Left lung (tissue), 10 donors: ENCODE results near the gene NR2F2. TPM values are rescaled to one million over a fixed set of nuclear protein-coding genes. Genes with fewer than 3 reads are reported as not detected.

ENCODE experiments used
- ATAC-seq: fragments of 200-7000 bp; cut with Tn5 transposase; one replicate; pipeline ENCODE4 v1.9.1; 2020; ENCODE audit warnings: moderate library complexity
- DNase-seq, 4 donors: peaks; one replicate each; pipeline ENCODE4 v3.0.0-alpha.2; 2013 to 2020
- H3K27ac ChIP-seq, 2 donors: fragments of 200-600 bp; sonication (generic) in 1 of 2; one replicate each; pipeline versions ENCODE4 v1.5.0 to v1.8.0; 2020 to 2021
- H3K27me3 ChIP-seq, 2 donors: fragments of 200-600 bp; sonication (generic) in 1 of 2; one replicate each; pipeline versions ENCODE4 v1.5.0 to v1.8.0; 2020 to 2021
- H3K36me3 ChIP-seq, 2 donors: fragments of 200-600 bp; sonication (generic) in 1 of 2; one replicate each; pipeline versions ENCODE4 v1.5.0 to v1.8.0; 2020 to 2021
- H3K4me1 ChIP-seq, 2 donors: fragments of 200-600 bp; one replicate each; pipeline ENCODE4 v1.8.0; 2021
- H3K4me3 ChIP-seq, 2 donors: fragments of 200-600 bp; sonication (generic) in 1 of 2; one replicate each; pipeline versions ENCODE4 v1.5.0 to v1.8.0; 2020 to 2021; ENCODE audit warnings: mild to moderate bottlenecking in 1 of 2
- H3K9me3 ChIP-seq, 2 donors: fragments of 200-600 bp; sonication (generic) in 1 of 2; one replicate each; pipeline versions ENCODE4 v1.5.0 to v1.8.0; 2020 to 2021
- intact Hi-C, 2 donors: fragments of 100-400 bp; cut with DNase I; formaldehyde crosslinking; loops; one replicate each; pipeline versions ENCODE4 v1.11.2 to v1.14.2; 2022
- polyA plus RNA-seq, 6 donors: library from polyadenylated mRNA; unstranded; fragments of 120-200 nt; gene quantifications; one replicate each; pipeline ENCODE4 v1.2.1, GENCODE V29; 2013; ENCODE audit not compliant: insufficient read length in 6 of 6
- total RNA-seq, 2 donors: library from RNA; stranded (reverse); fragmentation: NEBNext Ultra II Directional; extraction: Animal tissue kit (Norgen Biotek cat#: 25700); gene quantifications; one replicate each; pipeline ENCODE4 v1.2.1, GENCODE V29; 2021
- TF ChIP-seq, protein P1 (sequence below), 2 donors: fragments of 200-600 bp; sonication (generic) in 1 of 2; IDR thresholded peaks; one replicate each; pipeline versions ENCODE4 v1.5.0 to v1.8.0; 2021; ENCODE audit warnings: antibody characterized with exemption in 2 of 2
- donor health status: DM: no; HTN: yes; CAD: no.
- donor health status: DM: no; HTN: no; CAD: no.

Gene NR2F2
- total and polyA plus RNA-seq, 8 donors: 53.4 to 168 (median 149) TPM

DNA sequence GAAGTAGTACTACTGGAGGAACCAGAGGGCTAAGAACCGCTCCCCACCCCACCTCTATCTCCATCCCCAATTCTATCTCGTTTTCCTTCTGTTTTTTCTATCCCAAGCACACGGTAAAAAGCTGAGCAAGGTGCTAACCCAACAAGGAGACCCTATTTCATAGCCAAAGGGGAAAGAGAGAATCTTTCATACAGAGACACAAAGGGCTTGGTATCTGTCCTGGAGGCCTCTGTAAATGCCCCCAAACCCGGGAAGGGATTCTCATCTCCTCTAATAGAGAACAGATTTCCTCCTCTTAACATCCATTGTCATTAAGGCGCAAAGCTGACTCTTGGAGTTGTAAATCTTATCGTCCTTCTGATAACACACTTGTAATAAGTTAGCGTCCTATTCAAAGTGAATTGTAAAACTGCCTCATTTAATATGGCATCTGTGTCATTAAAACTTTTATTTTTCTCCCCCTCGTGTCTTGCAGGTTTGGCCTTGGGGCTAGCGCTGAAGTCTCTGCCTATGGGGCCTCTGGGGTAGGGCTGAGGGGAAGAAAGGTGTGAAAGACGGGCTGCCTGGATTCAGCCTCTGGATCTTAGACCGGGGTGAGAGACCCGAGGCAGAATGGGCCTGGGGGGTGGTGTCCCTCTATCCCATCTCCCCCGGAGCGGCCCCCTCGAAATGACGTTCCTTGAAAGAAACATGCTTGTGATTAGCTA is 12.1 kb downstream of the NR2F2 start:
- intact Hi-C loops: no loop called here

DNA sequence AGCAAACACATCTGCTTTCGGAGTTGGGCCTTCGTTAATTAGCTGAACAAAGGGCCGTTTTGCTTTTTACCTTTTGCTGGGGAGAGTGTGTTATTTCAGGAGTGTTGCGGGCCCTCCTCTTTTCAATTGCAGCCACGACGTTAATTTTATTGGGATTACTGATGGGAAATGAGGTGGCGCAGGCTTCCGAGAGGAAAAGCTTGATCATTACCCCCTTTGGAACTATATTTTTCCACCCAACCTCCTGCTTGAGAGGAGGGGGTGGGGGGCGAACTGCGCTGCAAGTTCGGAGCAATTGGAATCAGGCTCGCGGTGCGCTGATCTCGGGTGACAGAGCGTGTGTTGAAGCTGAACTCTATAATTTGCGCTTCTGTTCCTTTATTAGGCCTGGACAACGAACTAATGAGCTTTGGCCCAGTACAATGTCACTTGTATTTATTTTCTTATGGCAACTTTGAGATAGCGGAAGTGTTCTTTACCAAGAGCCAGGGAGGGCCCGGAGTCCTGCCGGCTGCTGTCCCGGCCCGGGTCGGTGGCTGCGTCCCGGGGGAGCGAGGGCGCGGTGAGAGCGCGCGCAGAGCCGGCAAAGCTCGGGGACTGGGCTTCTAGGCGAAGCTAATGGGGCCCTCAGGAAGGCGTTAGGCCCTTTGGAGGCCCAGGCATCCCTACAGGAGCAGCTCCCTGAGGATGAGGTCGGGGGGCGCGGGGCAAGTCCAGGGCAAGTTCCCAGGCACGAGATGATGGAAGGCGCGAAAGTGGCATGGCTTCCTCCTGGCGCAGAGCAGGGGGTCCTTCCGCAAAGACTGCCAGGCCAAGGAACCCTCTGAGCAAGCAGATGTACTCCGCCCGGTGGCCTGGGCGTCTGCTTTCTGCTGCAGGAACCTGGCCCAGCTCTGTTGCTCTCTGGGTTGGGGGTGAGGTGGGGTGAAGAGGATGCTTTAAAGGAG is 12.9 kb downstream of the NR2F2 start:
- TF ChIP-seq, protein P1, sequence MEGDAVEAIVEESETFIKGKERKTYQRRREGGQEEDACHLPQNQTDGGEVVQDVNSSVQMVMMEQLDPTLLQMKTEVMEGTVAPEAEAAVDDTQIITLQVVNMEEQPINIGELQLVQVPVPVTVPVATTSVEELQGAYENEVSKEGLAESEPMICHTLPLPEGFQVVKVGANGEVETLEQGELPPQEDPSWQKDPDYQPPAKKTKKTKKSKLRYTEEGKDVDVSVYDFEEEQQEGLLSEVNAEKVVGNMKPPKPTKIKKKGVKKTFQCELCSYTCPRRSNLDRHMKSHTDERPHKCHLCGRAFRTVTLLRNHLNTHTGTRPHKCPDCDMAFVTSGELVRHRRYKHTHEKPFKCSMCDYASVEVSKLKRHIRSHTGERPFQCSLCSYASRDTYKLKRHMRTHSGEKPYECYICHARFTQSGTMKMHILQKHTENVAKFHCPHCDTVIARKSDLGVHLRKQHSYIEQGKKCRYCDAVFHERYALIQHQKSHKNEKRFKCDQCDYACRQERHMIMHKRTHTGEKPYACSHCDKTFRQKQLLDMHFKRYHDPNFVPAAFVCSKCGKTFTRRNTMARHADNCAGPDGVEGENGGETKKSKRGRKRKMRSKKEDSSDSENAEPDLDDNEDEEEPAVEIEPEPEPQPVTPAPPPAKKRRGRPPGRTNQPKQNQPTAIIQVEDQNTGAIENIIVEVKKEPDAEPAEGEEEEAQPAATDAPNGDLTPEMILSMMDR (IDR thresholded peaks at IDR 0.05): no peak
- H3K27ac ChIP-seq: peak overlapping the region; percentile 88
- H3K9me3 ChIP-seq: no peaks in the 10 kb centered on the region
- no peaks in the 10 kb centered on the region for H3K36me3 ChIP-seq
- no peak overlapping the region for H3K4me3 ChIP-seq
- H3K27me3 ChIP-seq: peaks cover 0 to 100% of the 10 kb centered on the region in 2 donors
- DNase-seq (no peak), ATAC-seq (no peak)
- peaks cover 0 to 8% of the 10 kb centered on the region in 2 donors for H3K4me1 ChIP-seq
- intact Hi-C loops: no loop called here

More for the DNA sequence above, 12.1 kb downstream of the NR2F2 start:
- DNase-seq (no peak), ATAC-seq (no peak)
- Histone ChIP-seq H3K9me3 (no peaks in the 10 kb centered on the region), H3K4me1 (peaks cover 0 to 8% of the 10 kb centered on the region in 2 donors), H3K36me3 (no peaks in the 10 kb centered on the region), H3K4me3 (no peak overlapping the region), H3K27me3 (peaks cover 0 to 98% of the 10 kb centered on the region in 2 donors), H3K27ac (peak overlapping the region; percentile 88)
- TF ChIP-seq, protein P1 (IDR thresholded peaks at IDR 0.05): no peak

DNA sequence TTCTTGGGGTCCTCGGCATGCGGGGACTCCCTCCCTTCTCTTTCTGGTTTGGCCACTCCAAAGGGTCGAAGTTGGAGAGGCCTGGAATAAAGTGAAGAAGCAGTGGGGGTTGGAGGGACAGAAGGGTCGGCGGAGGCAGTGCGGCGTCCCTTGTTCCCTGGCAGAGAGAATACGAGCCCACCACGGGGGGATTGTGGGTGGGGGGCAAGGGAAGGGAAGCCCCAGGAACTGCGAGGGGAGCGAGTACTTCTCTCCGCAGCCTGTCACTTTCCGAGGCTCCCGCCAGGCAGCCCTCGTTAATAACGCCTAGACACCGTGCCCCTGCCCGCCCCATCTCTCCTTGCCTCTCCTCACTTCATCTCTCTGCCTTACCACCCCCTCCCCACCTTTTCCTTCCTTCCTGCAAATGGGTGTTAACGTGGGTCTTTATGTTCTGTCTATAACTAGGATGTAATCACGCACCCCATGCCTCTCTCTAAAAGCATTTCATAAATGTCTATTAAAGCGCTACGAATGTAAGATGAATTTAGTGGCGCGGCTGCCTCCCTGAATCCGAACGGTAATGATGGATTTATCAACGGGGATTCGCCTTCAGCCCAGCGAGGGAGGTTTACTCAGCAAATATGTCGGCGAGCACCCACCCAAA is 13.7 kb downstream of the NR2F2 start:
- Histone ChIP-seq H3K27ac (peak overlapping the region; percentile 88), H3K9me3 (no peaks in the 10 kb centered on the region), H3K27me3 (peaks cover 0 to 100% of the 10 kb centered on the region in 2 donors), H3K36me3 (no peaks in the 10 kb centered on the region), H3K4me3 (no peak overlapping the region), H3K4me1 (peaks cover 0 to 5% of the 10 kb centered on the region in 2 donors)
- TF ChIP-seq, protein P1 (IDR thresholded peaks at IDR 0.05): no peak
- intact Hi-C loops: no loop called here
- no peak for DNase-seq
- ATAC-seq: no peak

DNA sequence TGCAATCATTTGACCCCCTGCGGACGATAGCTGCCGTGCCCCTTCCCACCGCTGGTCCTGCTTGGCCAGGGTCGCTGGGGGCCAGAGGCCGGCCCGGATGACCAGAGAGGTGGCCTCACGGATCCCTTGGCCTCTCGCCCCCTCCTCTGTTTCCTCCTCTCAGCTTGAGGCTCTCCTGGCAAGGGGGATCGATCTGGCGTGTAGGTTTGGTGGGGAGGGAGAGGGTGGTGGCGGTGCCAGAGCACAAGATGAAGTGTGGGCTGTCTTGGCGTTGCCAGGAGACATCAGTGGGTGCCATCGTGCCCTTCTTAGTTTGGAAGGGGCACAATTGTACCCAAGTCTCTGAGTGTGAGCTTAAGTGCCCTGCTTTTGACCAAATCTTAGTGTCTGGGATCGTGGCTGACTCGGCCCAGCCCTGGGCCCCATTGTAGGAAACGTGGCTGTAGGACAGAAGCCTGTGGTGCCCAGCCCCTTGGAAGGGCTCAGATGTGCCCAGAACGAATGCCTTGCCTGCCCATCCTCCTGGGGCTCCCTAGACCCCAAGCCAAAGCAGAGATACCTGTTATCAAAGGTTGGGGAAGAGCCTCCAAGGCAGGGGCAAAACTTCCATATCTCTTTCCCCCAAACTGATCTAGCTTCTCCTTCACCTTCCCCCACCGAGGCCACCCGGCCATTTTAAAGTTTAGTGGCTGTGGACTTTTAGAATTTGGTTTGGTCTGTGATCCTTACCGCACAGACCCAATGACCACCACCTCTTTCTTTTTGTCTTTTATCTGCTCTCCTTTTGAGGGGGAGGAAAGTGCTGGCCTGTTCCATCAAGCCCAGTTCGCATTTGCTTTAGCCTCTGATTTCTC is 14.4 kb downstream of the NR2F2 start:
- Histone ChIP-seq H3K27ac (peak overlapping the region; percentile 88), H3K9me3 (no peaks in the 10 kb centered on the region), H3K4me1 (no peaks in the 10 kb centered on the region), H3K4me3 (peak overlapping the region in 1 of 2 donors; percentile 15), H3K27me3 (peaks cover 0 to 100% of the 10 kb centered on the region in 2 donors), H3K36me3 (no peaks in the 10 kb centered on the region)
- ATAC-seq (no peak), DNase-seq (no peak)
- TF ChIP-seq, protein P1 (IDR thresholded peaks at IDR 0.05): no peak
- intact Hi-C loops: no loop called here
